ENCODE measurements around the gene AAMP. TPM values are rescaled to one million over a fixed set of nuclear protein-coding genes. Genes with fewer than 3 reads are reported as not detected.

AAMP gene
- total RNA-seq, 1 experiment from 2014 or later, result 126 TPM

DNA sequence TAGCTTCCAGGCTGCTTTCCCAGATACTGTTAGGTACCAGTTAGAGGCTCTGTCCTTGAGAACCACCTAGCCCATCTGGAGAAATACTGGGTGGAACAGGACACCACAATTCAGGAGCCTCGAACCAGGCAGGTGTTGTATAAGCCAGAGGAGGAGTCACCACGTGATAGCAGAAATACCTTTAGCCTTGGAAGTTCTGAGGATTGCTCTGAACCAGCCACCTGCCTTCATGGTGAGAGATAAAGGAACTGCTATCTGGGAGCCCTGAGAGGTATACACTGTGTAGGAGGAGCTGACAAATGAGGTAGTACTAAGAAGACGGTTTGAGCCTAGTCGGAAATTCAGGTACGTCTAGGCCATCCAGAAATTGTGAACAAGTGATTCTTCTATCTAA lies 16.7 kb downstream of the AAMP start:
- Histone ChIP-seq H4K20me1 (ENCODE audit: insufficient read depth) (no peaks in the 10 kb centered on the region), H3K9me2 (ENCODE audit: insufficient read depth) (no peaks in the 10 kb centered on the region), H3K4me1 (replicated peaks; ENCODE audit: insufficient read depth) (no peaks in the 10 kb centered on the region), H3K9me3 (ENCODE audit: insufficient read depth, low read depth) (no peaks in the 10 kb centered on the region), H3F3A (ENCODE audit: insufficient read depth, low read depth) (peaks cover 18% of the 10 kb centered on the region), H3K79me2 (ENCODE audit: low read depth) (no peaks in the 10 kb centered on the region), H2AFZ (no peak overlapping the region), H3K4me2 (no peak overlapping the region), H3K36me3 (ENCODE audit: low read depth) (peaks cover 26% of the 10 kb centered on the region), H3K27ac (no peak overlapping the region), H3K27me3 (ENCODE audit: insufficient read depth, low read depth) (no peaks in the 10 kb centered on the region), H3K4me3 (no peak overlapping the region)
- ChIA-PET CTCF (interaction anchor here (0.6 kb wide), 1 partner anchor 454 kb away, joined by 3 read pairs; no protein-coding TSS in a partner anchor), POLR2A (ENCODE audit: unreplicated experiment) (no interaction called here)
- no peak for DNase-seq
- intact Hi-C loops (cut with micrococcal nuclease; ENCODE audit: unreplicated experiment), result no loop called here
- TF ChIP-seq EZH2 (IDR thresholded peaks at IDR 0.05; ENCODE audit: low read depth), result no peak
- TF ChIP-seq, protein P1, sequence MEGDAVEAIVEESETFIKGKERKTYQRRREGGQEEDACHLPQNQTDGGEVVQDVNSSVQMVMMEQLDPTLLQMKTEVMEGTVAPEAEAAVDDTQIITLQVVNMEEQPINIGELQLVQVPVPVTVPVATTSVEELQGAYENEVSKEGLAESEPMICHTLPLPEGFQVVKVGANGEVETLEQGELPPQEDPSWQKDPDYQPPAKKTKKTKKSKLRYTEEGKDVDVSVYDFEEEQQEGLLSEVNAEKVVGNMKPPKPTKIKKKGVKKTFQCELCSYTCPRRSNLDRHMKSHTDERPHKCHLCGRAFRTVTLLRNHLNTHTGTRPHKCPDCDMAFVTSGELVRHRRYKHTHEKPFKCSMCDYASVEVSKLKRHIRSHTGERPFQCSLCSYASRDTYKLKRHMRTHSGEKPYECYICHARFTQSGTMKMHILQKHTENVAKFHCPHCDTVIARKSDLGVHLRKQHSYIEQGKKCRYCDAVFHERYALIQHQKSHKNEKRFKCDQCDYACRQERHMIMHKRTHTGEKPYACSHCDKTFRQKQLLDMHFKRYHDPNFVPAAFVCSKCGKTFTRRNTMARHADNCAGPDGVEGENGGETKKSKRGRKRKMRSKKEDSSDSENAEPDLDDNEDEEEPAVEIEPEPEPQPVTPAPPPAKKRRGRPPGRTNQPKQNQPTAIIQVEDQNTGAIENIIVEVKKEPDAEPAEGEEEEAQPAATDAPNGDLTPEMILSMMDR (conservative IDR thresholded peaks at IDR 0.05), result no peak
- BruUV-seq (replicated peaks), result no TSS peak

DNA sequence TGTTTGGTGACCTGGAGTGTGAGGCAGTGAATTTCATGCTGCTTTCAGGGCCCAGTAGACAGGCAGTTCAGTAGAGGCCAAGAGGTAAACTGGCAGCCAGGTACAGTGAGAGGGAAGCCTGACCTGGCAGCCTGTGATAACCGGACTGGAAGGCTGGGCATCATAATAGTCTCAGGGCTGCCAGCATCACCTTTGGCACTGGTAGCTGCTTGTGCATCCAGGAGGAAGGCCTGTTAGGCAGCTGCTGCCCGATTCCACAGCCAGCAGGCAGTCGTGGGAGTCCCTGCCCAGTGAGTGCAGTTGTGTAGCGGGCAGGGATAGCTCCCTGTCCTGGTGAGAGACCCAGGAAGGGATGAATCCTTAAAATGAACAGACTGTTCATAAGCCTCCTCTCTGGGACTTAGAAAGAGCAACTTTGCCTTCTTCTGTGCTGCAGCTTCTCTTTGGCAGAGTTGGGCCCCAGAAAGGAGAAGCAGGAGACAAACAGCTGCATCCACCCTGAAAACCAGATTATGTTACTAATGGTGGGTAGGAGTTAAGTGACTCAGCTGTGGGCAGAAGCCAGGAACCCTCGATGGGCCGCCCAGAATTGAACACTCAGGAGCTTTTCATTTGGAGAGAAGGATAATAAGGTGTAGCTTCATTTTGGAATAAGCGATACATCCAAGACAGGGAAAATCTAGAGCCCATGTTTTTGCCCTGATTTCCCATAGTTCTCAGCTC lies 17.3 kb downstream of the AAMP start:
- Histone ChIP-seq H3K4me2 (no peak overlapping the region), H3K9me3 (ENCODE audit: insufficient read depth, low read depth) (no peaks in the 10 kb centered on the region), H3K27me3 (ENCODE audit: insufficient read depth, low read depth) (no peaks in the 10 kb centered on the region), H3K36me3 (ENCODE audit: low read depth) (peaks cover 29% of the 10 kb centered on the region), H4K20me1 (ENCODE audit: insufficient read depth) (no peaks in the 10 kb centered on the region), H3F3A (ENCODE audit: insufficient read depth, low read depth) (peaks cover 18% of the 10 kb centered on the region), H3K4me3 (no peak overlapping the region), H2AFZ (no peak overlapping the region), H3K27ac (no peak overlapping the region), H3K9me2 (ENCODE audit: insufficient read depth) (no peaks in the 10 kb centered on the region), H3K4me1 (replicated peaks; ENCODE audit: insufficient read depth) (no peaks in the 10 kb centered on the region), H3K79me2 (ENCODE audit: low read depth) (no peaks in the 10 kb centered on the region)
- no peak for DNase-seq
- CTCF ChIA-PET, result interaction anchor here (0.6 kb wide), 1 partner anchor 454 kb away, joined by 3 read pairs; no protein-coding TSS in a partner anchor
- BruUV-seq (replicated peaks), result no TSS peak
- intact Hi-C loops (cut with micrococcal nuclease; ENCODE audit: unreplicated experiment), result no loop called here
- no peak for TF ChIP-seq EZH2 (IDR thresholded peaks at IDR 0.05; ENCODE audit: low read depth)
- TF ChIP-seq, protein P1 (conservative IDR thresholded peaks at IDR 0.05), result no peak
- POLR2A ChIA-PET (ENCODE audit: unreplicated experiment), result no interaction called here

DNA sequence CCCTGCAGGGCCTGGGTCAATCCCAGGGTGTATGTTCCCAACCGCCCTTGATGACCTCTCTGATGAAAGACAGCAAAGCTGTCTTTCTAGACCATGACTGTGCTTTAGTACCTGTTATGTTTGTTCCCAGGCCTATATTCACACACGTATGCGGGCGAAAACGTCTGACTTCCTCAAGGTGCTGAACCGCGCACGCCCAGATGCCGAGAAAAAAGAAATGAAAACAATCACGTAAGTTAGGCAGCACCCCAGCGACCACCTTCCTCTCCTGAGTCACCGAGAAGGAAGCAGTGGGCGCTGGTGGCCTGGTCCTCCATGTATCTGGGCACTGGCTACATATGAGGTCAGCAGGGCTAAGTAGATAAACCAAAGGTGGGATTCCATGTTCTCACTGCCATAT lies 20.2 kb downstream of the AAMP start:
- intact Hi-C loops (cut with micrococcal nuclease; ENCODE audit: unreplicated experiment), result no loop called here
- H3K27ac ChIP-seq, result no peak overlapping the region
- TF ChIP-seq EZH2 (IDR thresholded peaks at IDR 0.05; ENCODE audit: low read depth), result no peak
- TF ChIP-seq, protein P1 (conservative IDR thresholded peaks at IDR 0.05), result no peak
- ChIA-PET POLR2A (ENCODE audit: unreplicated experiment) (no interaction called here), CTCF (no interaction called here)
- no peaks in the 10 kb centered on the region for H3K9me2 ChIP-seq (ENCODE audit: insufficient read depth)
- BruUV-seq (replicated peaks), result no TSS peak
- H3K36me3 ChIP-seq (ENCODE audit: low read depth), result peaks cover 35% of the 10 kb centered on the region
- H3K4me1 ChIP-seq (replicated peaks; ENCODE audit: insufficient read depth), result no peaks in the 10 kb centered on the region
- no peaks in the 10 kb centered on the region for H4K20me1 ChIP-seq (ENCODE audit: insufficient read depth)
- H3K4me3 ChIP-seq, result no peak overlapping the region
- H3K79me2 ChIP-seq (ENCODE audit: low read depth), result no peaks in the 10 kb centered on the region
- DNase-seq, result no peak
- H3K4me2 ChIP-seq, result no peak overlapping the region
- no peaks in the 10 kb centered on the region for H3K9me3 ChIP-seq (ENCODE audit: insufficient read depth, low read depth)
- no peak overlapping the region for H2AFZ ChIP-seq
- H3K27me3 ChIP-seq (ENCODE audit: insufficient read depth, low read depth), result no peaks in the 10 kb centered on the region
- H3F3A ChIP-seq (ENCODE audit: insufficient read depth, low read depth), result peaks cover 6% of the 10 kb centered on the region; the same call in 1 of the 2 replicates

All from PC-9 (cell line).